IPS-18c (cell line): ENCODE results near the gene LRPPRC.

Source experiments
- H3K4me3 ChIP-seq: 2 replicates; pipeline ENCODE4 v1.7.0; 2013; ENCODE audit warnings: low read depth, mild to moderate bottlenecking, low read length, moderate library complexity; ENCODE audit not compliant: insufficient read depth
- H3K9me3 ChIP-seq: one replicate; pipeline ENCODE4 v1.6.1; 2013; ENCODE audit warnings: mild to moderate bottlenecking, low read length, moderate library complexity; ENCODE audit not compliant: control insufficient read depth, insufficient read depth

Gene LRPPRC

DNA sequence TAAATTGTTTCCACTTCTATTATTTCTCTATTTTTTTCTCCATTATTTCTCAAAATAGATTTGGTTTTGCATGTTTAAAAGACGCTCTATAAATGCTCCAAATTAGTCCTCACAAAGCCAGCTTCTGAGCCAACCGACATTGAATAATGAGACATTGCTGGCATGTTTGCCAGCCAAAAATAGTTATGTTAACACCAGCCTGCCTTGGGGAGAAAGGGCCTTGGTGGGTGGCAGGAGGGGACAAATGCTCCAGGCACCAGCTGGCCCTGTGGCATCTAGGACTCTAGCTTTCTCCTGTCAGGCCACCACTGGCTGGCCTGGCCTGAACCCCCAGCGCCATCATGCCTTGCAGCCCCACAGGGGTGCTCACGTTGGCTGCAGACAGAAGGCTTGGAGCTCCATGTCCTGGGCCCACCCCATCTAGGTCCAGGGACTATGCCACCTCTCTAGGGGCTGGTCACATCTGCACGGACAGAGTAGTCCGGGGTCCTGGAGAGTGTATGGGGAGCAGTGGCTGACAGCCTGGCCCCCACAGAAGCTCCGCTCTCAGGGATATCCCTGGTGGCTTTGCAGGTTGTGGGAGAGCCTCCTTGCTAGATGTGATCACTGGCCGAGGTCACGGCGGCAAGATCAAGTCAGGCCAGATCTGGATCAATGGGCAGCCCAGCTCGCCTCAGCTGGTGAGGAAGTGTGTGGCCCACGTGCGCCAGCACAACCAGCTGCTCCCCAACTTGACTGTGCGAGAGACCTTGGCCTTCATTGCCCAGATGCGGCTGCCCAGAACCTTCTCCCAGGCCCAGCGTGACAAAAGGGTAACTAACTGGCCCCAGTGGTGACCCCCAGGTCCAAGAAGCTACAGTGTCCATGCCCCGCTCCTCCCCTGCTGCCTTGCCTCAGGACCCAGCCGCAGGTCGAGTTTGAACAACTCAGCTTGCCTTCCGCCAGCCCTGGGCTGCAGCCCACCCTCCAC is 144.5 kb downstream of the LRPPRC start:
- Histone ChIP-seq H3K9me3 (no peaks in the 10 kb centered on the region), H3K4me3 (no peak overlapping the region)

DNA sequence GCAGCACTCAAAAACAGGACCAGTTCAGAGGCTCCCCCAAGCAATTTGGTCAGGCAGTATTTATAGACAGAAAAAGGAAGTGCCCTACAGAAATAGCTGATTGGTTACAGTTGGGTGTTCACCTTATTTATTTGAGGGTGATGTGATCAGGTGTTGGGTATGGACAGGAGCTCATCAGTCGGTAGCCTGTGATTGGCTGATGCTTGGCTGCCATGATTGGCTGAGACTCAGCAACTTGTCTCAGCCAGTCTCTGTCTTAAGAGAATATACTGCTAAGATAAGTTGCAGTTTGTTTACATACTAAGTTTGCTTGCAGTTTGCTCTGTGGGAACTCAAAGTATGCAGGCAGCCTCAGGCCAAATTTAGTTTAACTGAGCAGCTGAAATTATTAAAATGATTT is 147.6 kb downstream of the LRPPRC start:
- no peak overlapping the region for H3K4me3 ChIP-seq

DNA sequence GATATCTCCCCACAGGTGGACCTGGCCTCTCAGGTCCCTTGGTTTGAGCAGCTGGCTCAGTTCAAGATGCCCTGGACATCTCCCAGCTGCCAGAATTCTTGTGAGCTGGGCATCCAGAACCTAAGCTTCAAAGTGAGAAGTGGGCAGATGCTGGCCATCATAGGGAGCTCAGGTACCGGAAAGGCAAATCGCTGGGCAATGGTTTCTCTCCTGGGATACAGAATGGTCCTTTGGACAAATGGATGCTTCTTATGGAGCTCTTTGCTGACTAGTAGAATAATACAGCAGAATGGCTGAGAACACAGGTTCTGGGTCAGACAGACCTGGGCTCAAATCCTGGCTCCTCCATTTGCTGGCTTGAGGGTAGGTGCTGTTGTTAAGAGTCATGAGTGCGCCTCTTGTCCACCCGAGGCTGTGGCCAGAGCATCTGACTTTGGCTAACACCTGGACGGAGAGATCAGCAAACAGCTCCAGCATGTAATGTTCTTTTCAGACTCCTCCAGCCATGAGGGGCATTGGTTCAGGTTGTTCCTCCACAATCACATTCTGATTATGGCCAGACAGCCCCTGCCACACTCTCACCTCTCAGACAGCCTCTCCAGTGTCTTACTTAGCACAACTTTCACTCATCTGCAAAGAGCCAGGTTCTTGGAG is 149.5 kb downstream of the LRPPRC start:
- Histone ChIP-seq H3K4me3 (no peak overlapping the region), H3K9me3 (no peaks in the 10 kb centered on the region)

More for the DNA sequence above, 147.6 kb downstream of the LRPPRC start:
- H3K9me3 ChIP-seq, result no peaks in the 10 kb centered on the region

DNA sequence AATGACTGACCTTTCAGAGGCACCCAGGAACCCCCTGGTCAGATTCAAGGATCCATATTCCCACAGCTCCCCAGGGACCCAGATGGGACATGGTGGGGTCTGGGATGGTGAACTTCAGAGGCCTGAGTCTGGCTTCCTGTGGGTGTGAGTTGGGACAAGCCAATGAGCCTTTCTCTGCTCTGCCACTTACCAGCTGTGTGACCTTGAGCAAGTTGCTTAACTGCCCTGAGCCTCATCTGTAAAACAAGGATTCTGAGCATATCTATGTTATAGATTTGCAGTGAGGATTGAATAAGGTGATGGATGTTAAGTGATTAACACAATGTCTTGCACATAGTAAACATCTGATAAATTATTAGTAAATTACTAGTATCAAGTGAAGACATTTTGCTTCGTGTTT is 150.6 kb downstream of the LRPPRC start:
- no peaks in the 10 kb centered on the region for H3K9me3 ChIP-seq
- H3K4me3 ChIP-seq, result no peak overlapping the region

DNA sequence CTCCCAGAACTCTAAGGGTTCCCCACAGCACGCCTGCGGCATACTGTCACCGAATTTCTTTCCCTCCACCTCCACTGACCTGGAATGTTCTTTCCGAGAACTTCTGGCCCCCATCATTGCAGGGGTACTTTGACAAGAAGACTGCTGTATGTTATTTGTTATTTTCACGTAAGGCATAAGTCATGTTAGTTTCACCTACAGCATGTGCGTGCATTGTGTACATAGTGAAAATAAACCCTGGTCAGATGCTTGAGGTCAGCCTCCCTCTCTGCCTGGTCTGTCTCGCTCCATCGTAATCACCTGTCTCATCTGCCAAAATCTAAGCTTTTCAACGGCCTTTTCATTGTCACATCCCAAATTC is 152.9 kb downstream of the LRPPRC start:
- Histone ChIP-seq H3K9me3 (no peaks in the 10 kb centered on the region), H3K4me3 (no peak overlapping the region)

DNA sequence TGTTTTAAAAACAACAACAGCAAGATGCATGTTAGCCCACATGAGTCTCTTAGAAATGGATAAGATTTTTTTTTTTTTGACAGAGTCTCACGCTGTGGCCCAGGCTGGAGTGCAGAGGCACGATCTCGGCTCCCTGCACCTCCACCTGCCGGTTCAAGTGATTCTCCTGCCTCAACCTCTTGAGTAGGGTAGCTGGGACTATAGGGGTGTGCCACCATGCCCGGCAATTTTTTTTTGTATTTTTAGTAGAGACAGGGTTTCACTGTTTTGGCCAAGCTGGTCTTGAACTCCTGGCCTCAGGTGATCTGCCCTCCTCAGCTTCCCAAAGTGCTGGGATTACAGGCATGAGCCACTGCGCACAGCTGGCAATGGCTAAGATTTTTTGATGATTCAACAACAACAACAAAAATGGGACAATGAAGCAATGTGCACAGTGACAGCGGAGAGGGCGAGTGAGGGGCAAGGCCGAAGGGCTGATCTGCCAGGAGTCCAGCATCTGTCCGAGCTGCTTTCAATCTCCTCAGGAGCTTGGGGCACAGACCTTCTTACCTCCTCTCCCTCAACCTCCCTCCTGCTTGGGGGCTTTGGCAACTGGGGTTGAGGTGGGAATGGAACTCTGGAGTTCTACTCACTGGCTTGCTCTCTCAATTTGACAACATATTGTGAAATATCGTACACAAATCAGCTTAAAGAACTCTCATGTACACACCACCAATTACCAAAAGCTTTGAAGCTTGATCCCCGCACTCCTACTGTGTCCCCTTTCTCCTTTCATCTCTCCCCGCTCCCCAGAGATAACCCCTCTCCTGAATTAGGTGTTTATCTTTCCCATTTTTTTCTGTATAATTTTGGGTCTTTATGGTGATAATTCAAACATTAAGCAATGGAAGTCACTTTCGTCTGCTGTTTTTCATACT is 153.6 kb downstream of the LRPPRC start:
- Histone ChIP-seq H3K9me3 (no peaks in the 10 kb centered on the region), H3K4me3 (no peak overlapping the region)

DNA sequence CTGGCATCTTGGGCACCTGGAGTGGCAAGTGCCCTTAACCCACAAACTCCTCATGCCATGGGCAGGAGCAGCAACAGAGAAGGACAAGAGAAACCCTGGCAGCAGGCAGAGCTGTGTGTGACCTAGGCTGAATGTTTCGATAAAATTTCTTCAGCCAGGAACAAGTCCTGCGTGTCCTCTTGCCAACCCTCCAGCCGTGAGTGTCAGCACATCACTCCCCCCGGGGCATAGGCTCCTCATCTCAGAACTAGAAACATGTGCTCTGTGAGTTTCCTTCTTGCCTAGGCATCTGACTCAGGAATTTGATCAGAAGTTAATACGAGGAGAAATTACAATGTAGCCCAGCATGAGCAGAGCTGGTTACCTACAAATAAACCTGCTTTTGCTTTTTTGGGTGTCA is 154.8 kb downstream of the LRPPRC start:
- no peaks in the 10 kb centered on the region for H3K9me3 ChIP-seq
- H3K4me3 ChIP-seq, result no peak overlapping the region

DNA sequence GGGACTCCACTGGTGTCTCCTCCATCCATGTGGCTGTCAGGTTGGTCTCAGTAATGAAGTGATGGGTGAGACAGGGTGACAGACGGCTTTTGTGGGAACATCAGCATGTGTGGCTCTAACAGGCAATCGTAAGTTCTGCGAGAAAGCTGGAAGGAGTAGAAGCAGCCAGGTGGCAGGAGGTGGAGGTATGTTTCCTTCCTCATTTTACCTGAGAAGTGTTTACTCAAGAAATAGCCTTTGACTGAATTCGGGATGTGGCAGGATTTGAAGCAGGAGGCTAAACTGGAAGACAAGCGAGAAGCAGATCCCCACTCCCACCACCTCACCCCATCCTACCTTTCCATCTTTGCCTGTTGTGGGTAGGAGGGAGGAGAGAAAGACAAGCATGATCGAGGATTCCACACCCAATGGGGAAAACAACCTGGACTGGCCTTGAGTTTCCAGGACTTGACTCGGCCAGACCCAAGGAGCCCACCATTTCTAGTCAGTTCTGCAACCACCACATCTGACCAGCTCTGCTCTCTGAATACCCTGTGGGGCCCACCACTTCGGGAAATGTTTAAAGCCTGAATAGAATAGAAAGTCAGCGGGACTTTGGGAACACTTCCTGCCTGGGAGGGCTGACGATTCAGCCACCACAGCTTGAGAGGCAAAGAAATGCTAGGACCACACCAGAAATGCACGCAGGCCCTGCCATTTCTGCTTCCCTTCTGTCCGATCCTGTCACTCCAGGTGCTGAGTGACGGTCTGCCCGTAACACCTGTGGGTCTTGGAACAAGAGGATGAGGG is 155.8 kb downstream of the LRPPRC start:
- H3K4me3 ChIP-seq, result no peak overlapping the region
- no peaks in the 10 kb centered on the region for H3K9me3 ChIP-seq

DNA sequence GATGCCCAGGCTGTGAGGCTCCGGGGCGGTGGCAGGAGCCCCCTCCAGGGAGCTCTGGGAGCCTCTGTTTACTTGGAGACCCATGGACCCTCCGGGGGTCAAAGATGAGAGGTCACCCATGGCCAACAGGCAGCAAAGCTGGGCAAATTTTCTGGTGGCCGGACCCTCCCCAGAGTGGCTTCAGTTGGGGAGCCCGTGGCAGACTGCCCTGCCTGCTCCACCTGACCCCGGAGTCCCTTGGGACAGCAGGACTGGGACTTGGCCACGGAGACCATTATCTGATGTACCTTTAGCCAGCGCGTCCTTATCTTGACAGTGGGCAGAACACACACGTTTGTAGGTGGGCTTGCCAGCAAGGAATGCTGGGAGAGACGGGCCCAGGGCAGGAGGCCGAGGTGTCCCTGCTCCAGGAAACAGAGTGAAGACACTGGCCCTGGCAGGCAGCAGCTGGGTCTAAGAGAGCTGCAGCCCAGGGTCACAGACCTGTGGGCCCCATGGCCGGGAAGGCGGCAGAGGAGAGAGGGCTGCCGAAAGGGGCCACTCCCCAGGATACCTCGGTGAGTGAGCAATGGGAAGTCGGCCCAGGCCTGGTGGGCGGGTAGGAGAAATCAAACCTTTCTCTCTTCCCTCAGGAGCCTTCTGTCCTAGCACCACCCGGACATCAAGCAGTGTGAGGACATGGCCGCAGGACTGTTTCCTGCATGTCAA is 157.1 kb downstream of the LRPPRC start, which contains the start of the genes ABCG5 and ABCG8:
ABCG5 (minus strand) TSS at position 280 of the 708 bp plus-strand sequence; CDS start at position 120, 160 bp downstream.
ABCG8 (plus strand) TSS at position 412 of the 708 bp plus-strand sequence; CDS start at position 495, 83 bp downstream.
- Histone ChIP-seq H3K9me3 (no peaks in the 10 kb centered on the region), H3K4me3 (no peak within 1 kb of the TSS)

DNA sequence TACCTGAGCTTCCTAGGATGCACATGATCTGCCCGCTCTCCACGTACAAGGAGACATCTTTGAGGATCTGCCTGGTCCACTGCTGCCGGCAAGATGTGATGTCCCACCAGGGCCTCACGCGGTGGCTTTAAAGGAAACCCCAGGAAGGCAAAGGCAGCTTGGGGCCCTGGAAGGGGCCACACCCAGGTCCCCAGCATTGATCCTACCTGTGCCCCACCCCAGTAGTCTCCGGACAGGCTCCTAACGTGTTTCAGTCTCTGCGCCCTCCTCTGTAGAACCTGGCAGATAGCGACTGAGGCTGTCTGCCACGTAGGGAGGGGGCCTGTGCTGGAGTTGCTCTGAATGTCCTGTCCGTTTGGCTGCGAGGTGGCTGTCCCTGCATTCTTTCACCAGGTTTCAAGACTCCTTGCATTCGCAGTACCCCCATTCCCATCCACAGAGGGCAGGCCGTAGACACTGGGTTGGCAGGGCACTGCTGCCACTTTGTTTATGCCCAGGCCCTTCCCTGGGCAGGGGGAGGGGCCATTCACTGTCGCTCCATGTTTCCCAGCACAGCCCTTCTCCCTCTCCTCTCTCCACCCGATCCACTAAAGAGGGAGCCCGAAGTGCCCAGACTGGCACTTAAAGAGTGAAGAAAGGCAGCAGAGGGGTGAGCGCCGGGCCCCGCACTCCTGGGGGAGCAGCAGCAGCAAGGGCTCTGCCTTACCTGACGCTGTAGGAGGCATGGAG is 157.8 kb downstream of the LRPPRC start:
- Histone ChIP-seq H3K4me3 (no peak overlapping the region), H3K9me3 (no peaks in the 10 kb centered on the region)

DNA sequence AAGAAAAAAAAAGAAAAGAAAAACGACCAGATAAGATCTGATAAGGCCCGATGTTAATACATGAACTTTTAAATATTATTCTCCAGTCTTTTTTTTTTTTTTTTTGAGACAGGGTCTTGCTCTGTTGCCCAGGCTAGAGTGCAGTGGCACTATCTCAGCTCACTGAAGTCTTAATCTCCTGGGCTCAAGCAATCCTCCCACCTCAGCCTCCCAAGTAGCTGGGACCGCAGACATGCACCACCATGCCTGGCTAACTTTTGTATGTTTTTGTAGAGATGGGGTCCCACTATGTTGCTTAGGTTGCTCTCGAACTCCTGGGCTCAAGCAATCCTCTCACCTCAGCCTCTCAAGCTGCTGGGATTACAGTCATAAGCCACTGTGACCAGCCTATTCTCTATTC is 158.8 kb downstream of the LRPPRC start:
- H3K4me3 ChIP-seq, result no peak overlapping the region
- no peaks in the 10 kb centered on the region for H3K9me3 ChIP-seq
